HAP-1 (cell line): Measurements from ENCODE around the gene LSMEM2.

Experiments
- DNase-seq, 2 experiments: peaks; one replicate each; pipeline ENCODE4 v3.0.0-alpha.2; 2016 to 2020; ENCODE audit warnings: low spot score in 2 of 2
- H3K27me3 ChIP-seq: fragments of 250-450 bp; sonication (Bioruptor Pico); 2 replicates; pipeline ENCODE4 v1.5.1; 2020; ENCODE audit warnings: low read depth, mild to moderate bottlenecking, moderate library complexity
- H3K36me3 ChIP-seq: fragments of 250-450 bp; sonication (Bioruptor Pico); replicated peaks from 2 replicates; pipeline ENCODE4 v1.5.1; 2020; ENCODE audit warnings: mild to moderate bottlenecking
- H3K4me1 ChIP-seq: fragments of 250-450 bp; sonication (Bioruptor Pico); 2 replicates; pipeline ENCODE4 v1.5.1; 2020; ENCODE audit warnings: mild to moderate bottlenecking
- H3K4me3 ChIP-seq: fragments of 250-450 bp; sonication (Bioruptor Pico); 2 replicates; pipeline ENCODE4 v1.5.1; 2020; ENCODE audit warnings: mild to moderate bottlenecking, moderate library complexity
- H3K9me3 ChIP-seq: fragments of 250-450 bp; sonication (Bioruptor Pico); 2 replicates; pipeline ENCODE4 v1.5.1; 2020; ENCODE audit warnings: mild to moderate bottlenecking, moderate library complexity
- in situ Hi-C: fragments of 300-500 bp; cut with MboI; formaldehyde crosslinking; loops from 3 replicates; pipeline ENCODE4 v1.14.3; 2020; ENCODE audit warnings: low sequenced_read_pairs, inconsistent platforms, mixed read lengths

Gene LSMEM2

GRCh38 chr3:50278880-50279224 lies at the start of gene LSMEM2:
TSS of gene LSMEM2 (plus strand) at chr3:50279087. CDS start at chr3:50279114, 27 bp downstream.
- H3K9me3 ChIP-seq, result no peaks in the 10 kb centered on the region
- no peaks in the 10 kb centered on the region for H3K36me3 ChIP-seq
- no peak within 1 kb of the TSS for H3K4me3 ChIP-seq
- no peaks in the 10 kb centered on the region; the same call in 1 of the 2 replicates for H3K4me1 ChIP-seq
- no peak for DNase-seq
- in situ Hi-C loops, result no loop called here
- no peaks in the 10 kb centered on the region for H3K27me3 ChIP-seq

DNA sequence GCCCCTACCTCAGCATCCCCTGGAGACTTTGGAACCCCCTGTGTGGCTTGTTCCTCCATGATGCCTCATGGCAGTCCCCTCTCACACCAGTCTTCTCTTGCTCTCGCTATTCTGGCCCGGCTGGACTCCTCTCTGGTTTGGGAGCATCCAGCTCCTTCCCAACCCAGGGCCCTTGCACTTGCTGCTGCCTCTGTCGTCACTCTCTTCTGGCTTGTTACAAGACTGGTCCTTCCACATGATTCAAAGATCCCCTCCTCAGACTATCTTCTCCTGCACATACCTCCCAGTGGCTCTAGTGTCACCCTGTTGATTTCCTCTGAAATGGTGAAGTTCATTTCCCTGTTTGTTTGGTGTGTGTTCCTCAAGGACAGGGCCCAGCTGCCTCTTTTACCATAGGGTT lies 49.4 kb upstream of the LSMEM2 start:
- no peaks in the 10 kb centered on the region for H3K36me3 ChIP-seq
- H3K4me3 ChIP-seq, result no peak overlapping the region
- H3K4me1 ChIP-seq, result peaks cover 10% of the 10 kb centered on the region
- H3K9me3 ChIP-seq, result no peaks in the 10 kb centered on the region
- DNase-seq, result no peak
- no peaks in the 10 kb centered on the region for H3K27me3 ChIP-seq
- in situ Hi-C loops, result no loop called here

GRCh38 chr3:50230104-50230793 lies 48.6 kb upstream of the LSMEM2 start:
- in situ Hi-C loops, result no loop called here
- peaks cover 11% of the 10 kb centered on the region for H3K4me1 ChIP-seq
- no peak overlapping the region for H3K4me3 ChIP-seq
- no peaks in the 10 kb centered on the region for H3K36me3 ChIP-seq
- H3K9me3 ChIP-seq, result no peaks in the 10 kb centered on the region
- no peak for DNase-seq
- no peaks in the 10 kb centered on the region for H3K27me3 ChIP-seq

DNA sequence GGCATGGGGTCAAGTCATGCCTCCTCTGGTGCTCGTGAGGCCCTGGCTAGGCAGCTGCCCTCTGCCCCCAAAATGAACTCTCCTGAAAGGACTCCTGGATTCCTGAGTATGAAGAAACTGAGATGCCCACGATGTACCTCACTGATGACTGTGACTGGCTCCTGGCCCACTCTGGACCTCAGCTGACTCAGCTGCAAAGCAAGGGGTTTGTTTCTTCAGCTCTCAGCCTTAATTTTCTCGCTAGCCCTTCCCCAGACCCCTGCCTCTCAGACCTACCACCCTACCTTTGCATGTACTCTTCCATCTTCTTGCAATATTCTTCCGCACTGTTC lies 48.1 kb upstream of the LSMEM2 start:
- H3K36me3 ChIP-seq, result no peaks in the 10 kb centered on the region
- in situ Hi-C loops, result no loop called here
- no peak for DNase-seq
- H3K4me1 ChIP-seq, result peaks cover 14% of the 10 kb centered on the region
- H3K4me3 ChIP-seq, result no peak overlapping the region
- H3K9me3 ChIP-seq, result no peaks in the 10 kb centered on the region
- no peaks in the 10 kb centered on the region for H3K27me3 ChIP-seq

DNA sequence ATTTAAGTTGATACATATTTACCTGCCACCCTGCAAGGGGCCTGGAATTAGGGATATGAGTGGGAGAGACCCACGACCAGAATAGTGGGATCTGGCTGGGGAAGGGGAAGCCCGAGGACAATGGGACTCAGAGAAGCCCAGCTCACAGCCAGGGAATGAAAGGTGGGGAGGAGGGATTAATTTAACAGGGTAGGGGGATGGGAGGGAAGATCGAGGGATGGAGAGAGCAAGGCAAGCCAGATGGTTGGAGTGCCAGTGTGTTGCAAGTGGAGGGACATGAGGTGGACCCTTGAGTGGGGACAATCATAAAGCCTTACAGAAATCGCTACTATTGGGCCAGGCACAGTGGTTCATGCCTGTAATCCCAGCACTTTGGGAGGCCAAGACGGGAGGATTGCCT lies 47.3 kb upstream of the LSMEM2 start:
- Histone ChIP-seq H3K27me3 (no peaks in the 10 kb centered on the region), H3K4me1 (peaks cover 11% of the 10 kb centered on the region), H3K4me3 (no peak overlapping the region), H3K36me3 (no peaks in the 10 kb centered on the region), H3K9me3 (no peaks in the 10 kb centered on the region)
- DNase-seq, result no peak
- in situ Hi-C loops, result no loop called here

- no peaks in the 10 kb centered on the region for H3K27me3 ChIP-seq
- H3K4me1 ChIP-seq, result peaks cover 7% of the 10 kb centered on the region
- in situ Hi-C loops, result no loop called here
- H3K9me3 ChIP-seq, result no peaks in the 10 kb centered on the region
- no peaks in the 10 kb centered on the region for H3K36me3 ChIP-seq
- DNase-seq, result no peak
- H3K4me3 ChIP-seq, result no peak overlapping the region
Measured at GRCh38 chr3:50232303-50232702, 46.6 kb upstream of the LSMEM2 start.

DNA sequence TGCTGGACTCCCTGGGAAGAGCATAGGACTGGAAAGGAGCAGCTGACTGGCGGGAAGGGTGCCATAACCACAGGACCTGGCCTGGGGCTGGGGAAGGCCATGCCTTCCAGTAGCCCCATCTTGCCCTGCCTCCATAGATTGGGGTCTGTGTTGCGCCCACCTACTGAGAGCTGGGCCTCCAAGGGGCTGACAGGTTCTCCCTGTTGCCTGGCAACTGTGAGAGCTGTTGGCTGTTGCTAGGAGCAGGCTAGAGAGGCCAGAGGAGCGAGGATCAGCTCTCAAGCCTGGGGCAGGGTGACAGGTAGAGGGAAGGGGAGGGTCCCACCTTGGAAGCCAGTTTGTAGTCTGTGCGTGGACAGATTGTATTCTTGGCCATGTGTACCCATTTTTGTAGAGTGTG lies 45.7 kb upstream of the LSMEM2 start:
- no peak overlapping the region for H3K4me3 ChIP-seq
- peaks cover 6% of the 10 kb centered on the region for H3K4me1 ChIP-seq
- H3K36me3 ChIP-seq, result no peaks in the 10 kb centered on the region; the same call in 1 of the 2 replicates
- no peaks in the 10 kb centered on the region for H3K9me3 ChIP-seq
- no peaks in the 10 kb centered on the region for H3K27me3 ChIP-seq
- in situ Hi-C loops, result no loop called here
- no peak for DNase-seq

- H3K27me3 ChIP-seq, result no peaks in the 10 kb centered on the region
- peaks cover 13% of the 10 kb centered on the region for H3K4me1 ChIP-seq
- H3K4me3 ChIP-seq, result peak within 1 kb of the TSS; percentile 74
- no peaks in the 10 kb centered on the region for H3K9me3 ChIP-seq
- in situ Hi-C loops, result no loop called here
- H3K36me3 ChIP-seq, result peaks cover 9% of the 10 kb centered on the region
- peak; percentile 98 to 100 for DNase-seq
Measured at GRCh38 chr3:50235716-50236483, 43.0 kb upstream of the LSMEM2 start, which contains the start of gene GNAI2. TSS of gene GNAI2 (plus strand) at chr3:50236204. CDS start at chr3:50236336, 132 bp downstream.

- in situ Hi-C loops, result no loop called here
- Histone ChIP-seq H3K27me3 (no peaks in the 10 kb centered on the region), H3K4me3 (peak overlapping the region; percentile 74), H3K4me1 (peaks cover 20% of the 10 kb centered on the region), H3K9me3 (no peaks in the 10 kb centered on the region), H3K36me3 (peaks cover 15% of the 10 kb centered on the region)
- DNase-seq, result no peak
Measured at GRCh38 chr3:50236484-50237132, 42.3 kb upstream of the LSMEM2 start.

DNA sequence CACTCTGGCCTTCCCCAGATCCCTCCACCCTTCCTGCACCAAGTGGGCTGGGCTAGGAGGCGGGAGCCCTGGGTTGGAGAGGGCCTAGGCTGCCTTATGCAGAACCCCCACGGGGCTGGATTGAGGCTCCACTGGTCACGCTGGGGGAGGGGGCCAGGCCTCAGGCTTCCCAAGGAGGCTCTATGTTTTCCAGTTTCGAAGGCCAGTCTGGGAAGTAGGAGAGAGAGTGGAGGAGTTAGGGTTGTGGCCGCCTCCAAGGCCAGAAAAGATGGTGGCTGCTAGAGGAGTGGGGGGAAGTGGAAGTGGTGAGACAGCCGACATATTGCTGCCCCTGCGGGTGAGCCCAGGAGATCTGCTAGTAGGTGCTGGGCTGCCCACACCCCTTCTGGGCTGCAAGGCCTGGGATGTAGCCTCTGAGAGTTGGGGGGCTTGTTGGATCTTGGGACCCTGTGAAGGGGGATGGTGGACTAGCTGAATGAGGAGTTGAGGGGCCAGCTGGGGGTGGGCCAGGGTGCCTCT lies 41.7 kb upstream of the LSMEM2 start:
- Histone ChIP-seq H3K9me3 (no peaks in the 10 kb centered on the region), H3K27me3 (no peaks in the 10 kb centered on the region), H3K36me3 (peaks cover 15% of the 10 kb centered on the region), H3K4me1 (peaks cover 22% of the 10 kb centered on the region), H3K4me3 (peak overlapping the region; percentile 74)
- DNase-seq, result peak; percentile 54 to 72
- in situ Hi-C loops, result no loop called here

- no peaks in the 10 kb centered on the region for H3K27me3 ChIP-seq
- in situ Hi-C loops, result no loop called here
- peak; percentile 67 to 84 for DNase-seq
- H3K4me1 ChIP-seq, result peaks cover 22% of the 10 kb centered on the region
- H3K4me3 ChIP-seq, result peak overlapping the region; percentile 74
- no peaks in the 10 kb centered on the region for H3K9me3 ChIP-seq
- peaks cover 21% of the 10 kb centered on the region for H3K36me3 ChIP-seq
Measured at GRCh38 chr3:50237754-50238548, 40.9 kb upstream of the LSMEM2 start.

GRCh38 chr3:50238549-50239026 lies 40.3 kb upstream of the LSMEM2 start:
- Histone ChIP-seq H3K4me1 (peaks cover 22% of the 10 kb centered on the region), H3K27me3 (no peaks in the 10 kb centered on the region), H3K4me3 (peak overlapping the region; percentile 74), H3K9me3 (no peaks in the 10 kb centered on the region), H3K36me3 (peaks cover 21% of the 10 kb centered on the region)
- in situ Hi-C loops, result no loop called here
- DNase-seq, result peak in 1 of 2 experiments; percentile 50

- in situ Hi-C loops, result no loop called here
- Histone ChIP-seq H3K27me3 (no peaks in the 10 kb centered on the region), H3K36me3 (peaks cover 21% of the 10 kb centered on the region), H3K4me1 (peaks cover 22% of the 10 kb centered on the region), H3K9me3 (no peaks in the 10 kb centered on the region), H3K4me3 (no peak overlapping the region)
- no peak for DNase-seq
Measured at GRCh38 chr3:50239649-50240048, 39.2 kb upstream of the LSMEM2 start.
